ENCODE results near the gene COPZ1. TPM values are rescaled to one million over a fixed set of nuclear protein-coding genes. Genes with fewer than 3 reads are reported as not detected.

The COPZ1 gene
- total and polyA plus RNA-seq, 9 of the 15 experiments (the other 6 are each of a cell fraction or from before 2014, with no cell fraction given), result 137 to 487 (median 233) TPM

DNA sequence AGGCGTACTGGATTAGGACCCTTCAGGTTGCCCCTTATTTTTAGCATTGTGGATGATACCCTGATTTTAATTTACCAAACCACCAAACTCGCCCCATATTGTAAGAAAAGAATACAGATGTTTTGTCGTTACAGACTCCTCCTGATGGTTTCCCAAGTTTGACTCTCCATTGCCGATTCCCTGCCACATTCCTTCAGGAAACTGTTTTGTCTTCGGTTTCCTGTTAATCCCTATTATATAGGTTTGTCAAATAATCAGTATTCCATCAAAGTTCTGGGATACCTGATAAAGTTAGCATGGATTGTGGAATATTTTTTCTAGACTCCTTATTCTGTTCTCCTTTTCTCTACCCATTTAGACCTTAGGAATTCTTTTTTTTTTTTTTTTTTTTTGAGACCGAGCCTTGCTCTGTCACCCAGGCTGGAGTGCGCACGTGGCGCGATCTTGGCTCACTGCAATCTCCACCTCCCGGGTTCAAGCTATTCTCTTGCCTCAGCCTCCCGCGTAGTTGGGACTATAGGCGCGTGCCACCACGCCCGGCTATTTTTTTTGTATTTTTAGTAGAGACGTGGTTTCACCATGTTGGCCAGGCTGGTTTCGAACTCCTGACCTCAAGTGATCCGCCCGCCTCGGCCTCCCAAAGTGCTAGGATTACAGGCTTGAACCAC is 645 bp downstream of the COPZ1 start (continued):
- TF ChIP-seq, protein P1, sequence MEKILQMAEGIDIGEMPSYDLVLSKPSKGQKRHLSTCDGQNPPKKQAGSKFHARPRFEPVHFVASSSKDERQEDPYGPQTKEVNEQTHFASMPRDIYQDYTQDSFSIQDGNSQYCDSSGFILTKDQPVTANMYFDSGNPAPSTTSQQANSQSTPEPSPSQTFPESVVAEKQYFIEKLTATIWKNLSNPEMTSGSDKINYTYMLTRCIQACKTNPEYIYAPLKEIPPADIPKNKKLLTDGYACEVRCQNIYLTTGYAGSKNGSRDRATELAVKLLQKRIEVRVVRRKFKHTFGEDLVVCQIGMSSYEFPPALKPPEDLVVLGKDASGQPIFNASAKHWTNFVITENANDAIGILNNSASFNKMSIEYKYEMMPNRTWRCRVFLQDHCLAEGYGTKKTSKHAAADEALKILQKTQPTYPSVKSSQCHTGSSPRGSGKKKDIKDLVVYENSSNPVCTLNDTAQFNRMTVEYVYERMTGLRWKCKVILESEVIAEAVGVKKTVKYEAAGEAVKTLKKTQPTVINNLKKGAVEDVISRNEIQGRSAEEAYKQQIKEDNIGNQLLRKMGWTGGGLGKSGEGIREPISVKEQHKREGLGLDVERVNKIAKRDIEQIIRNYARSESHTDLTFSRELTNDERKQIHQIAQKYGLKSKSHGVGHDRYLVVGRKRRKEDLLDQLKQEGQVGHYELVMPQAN (IDR thresholded peaks at IDR 0.05; ENCODE audit: borderline replicate concordance), result peak; percentile 49; the same call in 1 of the 2 replicates
- TF ChIP-seq, protein P2, sequence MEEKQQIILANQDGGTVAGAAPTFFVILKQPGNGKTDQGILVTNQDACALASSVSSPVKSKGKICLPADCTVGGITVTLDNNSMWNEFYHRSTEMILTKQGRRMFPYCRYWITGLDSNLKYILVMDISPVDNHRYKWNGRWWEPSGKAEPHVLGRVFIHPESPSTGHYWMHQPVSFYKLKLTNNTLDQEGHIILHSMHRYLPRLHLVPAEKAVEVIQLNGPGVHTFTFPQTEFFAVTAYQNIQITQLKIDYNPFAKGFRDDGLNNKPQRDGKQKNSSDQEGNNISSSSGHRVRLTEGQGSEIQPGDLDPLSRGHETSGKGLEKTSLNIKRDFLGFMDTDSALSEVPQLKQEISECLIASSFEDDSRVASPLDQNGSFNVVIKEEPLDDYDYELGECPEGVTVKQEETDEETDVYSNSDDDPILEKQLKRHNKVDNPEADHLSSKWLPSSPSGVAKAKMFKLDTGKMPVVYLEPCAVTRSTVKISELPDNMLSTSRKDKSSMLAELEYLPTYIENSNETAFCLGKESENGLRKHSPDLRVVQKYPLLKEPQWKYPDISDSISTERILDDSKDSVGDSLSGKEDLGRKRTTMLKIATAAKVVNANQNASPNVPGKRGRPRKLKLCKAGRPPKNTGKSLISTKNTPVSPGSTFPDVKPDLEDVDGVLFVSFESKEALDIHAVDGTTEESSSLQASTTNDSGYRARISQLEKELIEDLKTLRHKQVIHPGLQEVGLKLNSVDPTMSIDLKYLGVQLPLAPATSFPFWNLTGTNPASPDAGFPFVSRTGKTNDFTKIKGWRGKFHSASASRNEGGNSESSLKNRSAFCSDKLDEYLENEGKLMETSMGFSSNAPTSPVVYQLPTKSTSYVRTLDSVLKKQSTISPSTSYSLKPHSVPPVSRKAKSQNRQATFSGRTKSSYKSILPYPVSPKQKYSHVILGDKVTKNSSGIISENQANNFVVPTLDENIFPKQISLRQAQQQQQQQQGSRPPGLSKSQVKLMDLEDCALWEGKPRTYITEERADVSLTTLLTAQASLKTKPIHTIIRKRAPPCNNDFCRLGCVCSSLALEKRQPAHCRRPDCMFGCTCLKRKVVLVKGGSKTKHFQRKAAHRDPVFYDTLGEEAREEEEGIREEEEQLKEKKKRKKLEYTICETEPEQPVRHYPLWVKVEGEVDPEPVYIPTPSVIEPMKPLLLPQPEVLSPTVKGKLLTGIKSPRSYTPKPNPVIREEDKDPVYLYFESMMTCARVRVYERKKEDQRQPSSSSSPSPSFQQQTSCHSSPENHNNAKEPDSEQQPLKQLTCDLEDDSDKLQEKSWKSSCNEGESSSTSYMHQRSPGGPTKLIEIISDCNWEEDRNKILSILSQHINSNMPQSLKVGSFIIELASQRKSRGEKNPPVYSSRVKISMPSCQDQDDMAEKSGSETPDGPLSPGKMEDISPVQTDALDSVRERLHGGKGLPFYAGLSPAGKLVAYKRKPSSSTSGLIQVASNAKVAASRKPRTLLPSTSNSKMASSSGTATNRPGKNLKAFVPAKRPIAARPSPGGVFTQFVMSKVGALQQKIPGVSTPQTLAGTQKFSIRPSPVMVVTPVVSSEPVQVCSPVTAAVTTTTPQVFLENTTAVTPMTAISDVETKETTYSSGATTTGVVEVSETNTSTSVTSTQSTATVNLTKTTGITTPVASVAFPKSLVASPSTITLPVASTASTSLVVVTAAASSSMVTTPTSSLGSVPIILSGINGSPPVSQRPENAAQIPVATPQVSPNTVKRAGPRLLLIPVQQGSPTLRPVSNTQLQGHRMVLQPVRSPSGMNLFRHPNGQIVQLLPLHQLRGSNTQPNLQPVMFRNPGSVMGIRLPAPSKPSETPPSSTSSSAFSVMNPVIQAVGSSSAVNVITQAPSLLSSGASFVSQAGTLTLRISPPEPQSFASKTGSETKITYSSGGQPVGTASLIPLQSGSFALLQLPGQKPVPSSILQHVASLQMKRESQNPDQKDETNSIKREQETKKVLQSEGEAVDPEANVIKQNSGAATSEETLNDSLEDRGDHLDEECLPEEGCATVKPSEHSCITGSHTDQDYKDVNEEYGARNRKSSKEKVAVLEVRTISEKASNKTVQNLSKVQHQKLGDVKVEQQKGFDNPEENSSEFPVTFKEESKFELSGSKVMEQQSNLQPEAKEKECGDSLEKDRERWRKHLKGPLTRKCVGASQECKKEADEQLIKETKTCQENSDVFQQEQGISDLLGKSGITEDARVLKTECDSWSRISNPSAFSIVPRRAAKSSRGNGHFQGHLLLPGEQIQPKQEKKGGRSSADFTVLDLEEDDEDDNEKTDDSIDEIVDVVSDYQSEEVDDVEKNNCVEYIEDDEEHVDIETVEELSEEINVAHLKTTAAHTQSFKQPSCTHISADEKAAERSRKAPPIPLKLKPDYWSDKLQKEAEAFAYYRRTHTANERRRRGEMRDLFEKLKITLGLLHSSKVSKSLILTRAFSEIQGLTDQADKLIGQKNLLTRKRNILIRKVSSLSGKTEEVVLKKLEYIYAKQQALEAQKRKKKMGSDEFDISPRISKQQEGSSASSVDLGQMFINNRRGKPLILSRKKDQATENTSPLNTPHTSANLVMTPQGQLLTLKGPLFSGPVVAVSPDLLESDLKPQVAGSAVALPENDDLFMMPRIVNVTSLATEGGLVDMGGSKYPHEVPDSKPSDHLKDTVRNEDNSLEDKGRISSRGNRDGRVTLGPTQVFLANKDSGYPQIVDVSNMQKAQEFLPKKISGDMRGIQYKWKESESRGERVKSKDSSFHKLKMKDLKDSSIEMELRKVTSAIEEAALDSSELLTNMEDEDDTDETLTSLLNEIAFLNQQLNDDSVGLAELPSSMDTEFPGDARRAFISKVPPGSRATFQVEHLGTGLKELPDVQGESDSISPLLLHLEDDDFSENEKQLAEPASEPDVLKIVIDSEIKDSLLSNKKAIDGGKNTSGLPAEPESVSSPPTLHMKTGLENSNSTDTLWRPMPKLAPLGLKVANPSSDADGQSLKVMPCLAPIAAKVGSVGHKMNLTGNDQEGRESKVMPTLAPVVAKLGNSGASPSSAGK (IDR thresholded peaks at IDR 0.05), result peak; percentile 78
- TF ChIP-seq, protein P3, sequence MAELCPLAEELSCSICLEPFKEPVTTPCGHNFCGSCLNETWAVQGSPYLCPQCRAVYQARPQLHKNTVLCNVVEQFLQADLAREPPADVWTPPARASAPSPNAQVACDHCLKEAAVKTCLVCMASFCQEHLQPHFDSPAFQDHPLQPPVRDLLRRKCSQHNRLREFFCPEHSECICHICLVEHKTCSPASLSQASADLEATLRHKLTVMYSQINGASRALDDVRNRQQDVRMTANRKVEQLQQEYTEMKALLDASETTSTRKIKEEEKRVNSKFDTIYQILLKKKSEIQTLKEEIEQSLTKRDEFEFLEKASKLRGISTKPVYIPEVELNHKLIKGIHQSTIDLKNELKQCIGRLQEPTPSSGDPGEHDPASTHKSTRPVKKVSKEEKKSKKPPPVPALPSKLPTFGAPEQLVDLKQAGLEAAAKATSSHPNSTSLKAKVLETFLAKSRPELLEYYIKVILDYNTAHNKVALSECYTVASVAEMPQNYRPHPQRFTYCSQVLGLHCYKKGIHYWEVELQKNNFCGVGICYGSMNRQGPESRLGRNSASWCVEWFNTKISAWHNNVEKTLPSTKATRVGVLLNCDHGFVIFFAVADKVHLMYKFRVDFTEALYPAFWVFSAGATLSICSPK (IDR thresholded peaks at IDR 0.05; ENCODE audit: borderline replicate concordance), result 0 out of 2 replicates have a peak, but pooled peaks have one; percentile 20
- TF ChIP-seq, protein P4, sequence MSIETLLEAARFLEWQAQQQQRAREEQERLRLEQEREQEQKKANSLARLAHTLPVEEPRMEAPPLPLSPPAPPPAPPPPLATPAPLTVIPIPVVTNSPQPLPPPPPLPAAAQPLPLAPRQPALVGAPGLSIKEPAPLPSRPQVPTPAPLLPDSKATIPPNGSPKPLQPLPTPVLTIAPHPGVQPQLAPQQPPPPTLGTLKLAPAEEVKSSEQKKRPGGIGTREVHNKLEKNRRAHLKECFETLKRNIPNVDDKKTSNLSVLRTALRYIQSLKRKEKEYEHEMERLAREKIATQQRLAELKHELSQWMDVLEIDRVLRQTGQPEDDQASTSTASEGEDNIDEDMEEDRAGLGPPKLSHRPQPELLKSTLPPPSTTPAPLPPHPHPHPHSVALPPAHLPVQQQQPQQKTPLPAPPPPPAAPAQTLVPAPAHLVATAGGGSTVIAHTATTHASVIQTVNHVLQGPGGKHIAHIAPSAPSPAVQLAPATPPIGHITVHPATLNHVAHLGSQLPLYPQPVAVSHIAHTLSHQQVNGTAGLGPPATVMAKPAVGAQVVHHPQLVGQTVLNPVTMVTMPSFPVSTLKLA (conservative IDR thresholded peaks at IDR 0.05), result peak; percentile 74 to 84
- TF ChIP-seq SIN3A (IDR thresholded peaks at IDR 0.05; ENCODE audit: borderline replicate concordance in 2 of 2, control insufficient read depth in 1 of 2, low read depth in 2 of 2, low read length in 2 of 2), result 0 out of 4 replicates have a peak, but pooled peaks of 1 of the 2 experiments have one; percentile 14
